Coronary artery (tissue), 2 donors: ENCODE results near the gene TRIM75.
"Not testable (repeated sequence)": the region's sequence is repeated elsewhere in the genome, so short reads cannot be mapped to it uniquely, and the experiment has no call there.

Experiments
- DNase-seq: peaks from one replicate; pipeline ENCODE4 v3.0.0-alpha.2; 2017; ENCODE audit warnings: low spot score
- H3K27ac ChIP-seq, 2 donors: fragments of 200-600 bp; sonication (generic); one replicate each; pipeline ENCODE4 v1.5.1; 2016 to 2019
- H3K4me3 ChIP-seq: fragments of 200-600 bp; sonication (generic); 2 replicates; pipeline ENCODE4 v1.5.1; 2016; ENCODE audit warnings: mild to moderate bottlenecking, moderate library complexity
- CTCF ChIP-seq: fragments of 200-600 bp; sonication (generic); IDR thresholded peaks from one replicate; pipeline ENCODE4 v1.5.1; 2019; ENCODE audit warnings: antibody characterized with exemption

Gene TRIM75

DNA sequence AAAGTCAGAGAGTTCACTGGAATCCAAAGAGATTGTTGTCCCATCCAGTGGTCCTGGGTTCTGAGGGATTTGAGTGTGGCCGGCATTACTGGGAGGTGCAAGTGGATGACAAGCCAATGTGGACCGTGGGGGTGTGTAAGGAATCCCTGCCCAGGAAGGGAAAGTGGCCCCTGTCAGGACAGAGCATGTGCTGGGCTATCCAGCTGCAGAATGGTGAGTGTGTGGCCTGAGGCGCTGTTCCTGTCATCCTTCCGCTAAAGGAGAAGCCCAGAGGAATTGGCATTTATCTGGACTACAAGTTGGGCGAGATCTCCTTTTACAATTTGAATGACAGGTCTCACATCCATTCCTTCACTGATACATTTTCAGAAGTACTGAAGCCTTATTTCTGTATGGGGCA lies 42.3 kb upstream of the TRIM75 start:
- Histone ChIP-seq H3K27ac (no peak overlapping the region), H3K4me3 (no peak overlapping the region)
- TF ChIP-seq CTCF = no peak
- no peak for DNase-seq

DNA sequence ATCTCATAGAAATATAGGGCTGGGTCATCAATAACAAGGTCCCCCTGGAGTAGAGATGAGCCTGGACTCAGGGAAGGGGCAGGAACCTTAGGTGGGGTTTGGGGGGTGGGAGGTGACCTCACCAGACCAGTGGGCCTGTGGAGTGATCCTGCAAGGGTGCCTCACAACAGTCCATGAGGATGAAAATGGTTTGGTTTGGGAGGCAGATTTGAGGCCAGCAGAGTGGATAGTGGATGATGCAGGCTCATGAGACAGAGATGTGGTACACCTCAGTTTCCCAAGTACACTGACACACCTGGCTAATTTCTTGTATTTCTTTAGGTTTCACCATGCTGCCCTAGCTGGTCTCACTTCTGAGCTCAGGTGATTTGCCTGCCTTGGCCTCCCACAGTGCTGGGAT lies 40.0 kb upstream of the TRIM75 start:
- no peak for DNase-seq
- TF ChIP-seq CTCF = no peak
- H3K4me3 ChIP-seq = no peak overlapping the region
- no peak overlapping the region for H3K27ac ChIP-seq

DNA sequence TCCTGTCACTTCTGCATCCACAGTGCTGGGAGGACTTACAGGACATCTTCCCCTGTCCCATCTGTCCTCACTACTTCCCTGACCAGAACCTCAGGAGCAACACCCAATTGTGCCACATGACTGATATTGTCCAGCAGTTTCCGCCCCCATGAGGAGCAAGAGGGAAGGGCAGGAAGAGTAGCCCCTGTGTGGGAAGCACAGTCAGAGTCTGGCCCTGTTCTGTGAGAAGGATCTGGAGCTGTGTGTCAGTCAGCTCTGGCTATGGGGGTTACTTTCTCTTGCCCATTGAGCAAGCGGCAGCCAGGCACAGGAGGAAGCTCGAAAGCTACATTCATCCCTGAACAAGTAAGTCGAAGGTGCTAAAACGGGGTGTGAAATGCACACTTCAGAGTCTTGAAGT lies 36.7 kb upstream of the TRIM75 start:
- DNase-seq = no peak
- no peak for TF ChIP-seq CTCF
- H3K27ac ChIP-seq = no peak overlapping the region
- H3K4me3 ChIP-seq = no peak overlapping the region

DNA sequence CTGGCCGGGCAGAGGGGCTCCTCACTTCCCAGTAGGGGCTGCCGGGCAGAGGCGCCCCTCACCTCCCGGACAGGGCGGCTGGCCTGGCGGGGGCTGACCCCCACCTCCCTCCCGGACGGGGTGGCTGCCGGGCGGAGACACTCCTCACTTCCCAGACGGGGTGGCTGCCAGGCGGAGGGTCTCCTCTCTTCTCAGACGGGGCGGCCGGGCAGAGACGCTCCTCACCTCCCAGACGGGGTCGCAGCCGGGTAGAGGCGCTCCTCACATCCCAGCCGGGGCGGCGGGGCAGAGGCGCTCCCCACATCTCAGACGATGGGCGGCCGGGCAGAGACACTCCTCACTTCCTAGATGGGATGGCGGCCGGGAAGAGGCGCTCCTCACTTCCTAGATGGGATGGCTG lies 33.7 kb upstream of the TRIM75 start:
- not testable (repeated sequence) for H3K4me3 ChIP-seq, DNase-seq

GRCh38 chr4:165025782-165026181 lies 27.9 kb upstream of the TRIM75 start:
- DNase-seq, H3K4me3 ChIP-seq, H3K27ac ChIP-seq: not testable (repeated sequence)

More for the DNA sequence above, 33.7 kb upstream of the TRIM75 start:
- not testable (repeated sequence) for H3K27ac ChIP-seq

GRCh38 chr4:165027762-165028402 lies 25.8 kb upstream of the TRIM75 start:
- no peak for DNase-seq
- no peak overlapping the region for H3K4me3 ChIP-seq
- TF ChIP-seq CTCF = no peak
- H3K27ac ChIP-seq = no peak overlapping the region

- TF ChIP-seq CTCF = no peak
- Histone ChIP-seq H3K27ac (no peak within 1 kb of the TSS), H3K4me3 (no peak within 1 kb of the TSS)
- DNase-seq = no peak
Observed at GRCh38 chr4:165031436-165032211, 22.0 kb upstream of the TRIM75 start, which contains the start of gene TRIM60. Gene TRIM60 (plus strand): TSS chr4:165031999. CDS start chr4:165040073, 8,074 bp downstream.

GRCh38 chr4:165048170-165048569 lies 5.5 kb upstream of the TRIM75 start:
- no peak for TF ChIP-seq CTCF
- no peak overlapping the region for H3K27ac ChIP-seq
- H3K4me3 ChIP-seq = no peak overlapping the region
- no peak for DNase-seq
